Measurements from ENCODE around the gene CYSTM1. TPM values are rescaled to one million over a fixed set of nuclear protein-coding genes. Genes with fewer than 3 reads are reported as not detected.

The CYSTM1 gene
- total RNA-seq, 2 experiments from 2014 or later = 15.8 to 18.5 TPM

GRCh38 chr5:140227046-140227445 lies 52.1 kb downstream of the CYSTM1 start:
- DNase-seq (no peak), ATAC-seq (peak; percentile 27)
- CTCF ChIA-PET = interaction anchor here (0.7 kb wide), 1 partner anchor 20 kb away, joined by 3 read pairs; no protein-coding TSS in a partner anchor
- no peak overlapping the region for H3K27ac Mint-ChIP-seq
- no peak overlapping the region for H3K4me3 Mint-ChIP-seq
- intact Hi-C loops (cut with micrococcal nuclease) = no loop called here
- no peaks in the 10 kb centered on the region for H3K27me3 Mint-ChIP-seq
- POLR2A ChIA-PET = interaction anchor here (1.0 kb wide), 1 partner anchor 10 kb away, joined by 4 read pairs; no protein-coding TSS in a partner anchor
- TF ChIP-seq CTCF (IDR thresholded peaks at IDR 0.05) = no peak
- H3K9me3 Mint-ChIP-seq = no peaks in the 10 kb centered on the region
- peaks cover 6% of the 10 kb centered on the region for H3K4me1 Mint-ChIP-seq (ENCODE audit: low read depth)
- no peaks in the 10 kb centered on the region for H3K36me3 Mint-ChIP-seq (ENCODE audit: low read depth)

GRCh38 chr5:140228364-140228837 lies 53.4 kb downstream of the CYSTM1 start:
- POLR2A ChIA-PET = no interaction called here
- H3K4me3 Mint-ChIP-seq = no peak overlapping the region
- no peaks in the 10 kb centered on the region for H3K36me3 Mint-ChIP-seq (ENCODE audit: low read depth)
- H3K27ac Mint-ChIP-seq = no peak overlapping the region
- H3K9me3 Mint-ChIP-seq = no peaks in the 10 kb centered on the region
- no peak for TF ChIP-seq CTCF (IDR thresholded peaks at IDR 0.05)
- H3K4me1 Mint-ChIP-seq (ENCODE audit: low read depth) = no peaks in the 10 kb centered on the region
- intact Hi-C loops (cut with micrococcal nuclease) = no loop called here
- peaks cover 2% of the 10 kb centered on the region for H3K27me3 Mint-ChIP-seq
- ATAC-seq (no peak), DNase-seq (no peak)
- CTCF ChIA-PET = interaction anchor here (1.0 kb wide), 1 partner anchor 12 kb away, joined by 3 read pairs; no protein-coding TSS in a partner anchor

- ATAC-seq (no peak), DNase-seq (no peak)
- intact Hi-C loops (cut with micrococcal nuclease) = no loop called here
- Mint-ChIP-seq H3K4me1 (ENCODE audit: low read depth) (no peaks in the 10 kb centered on the region), H3K27me3 (peaks cover 2% of the 10 kb centered on the region), H3K9me3 (no peaks in the 10 kb centered on the region), H3K36me3 (ENCODE audit: low read depth) (no peaks in the 10 kb centered on the region), H3K27ac (no peak overlapping the region), H3K4me3 (no peak overlapping the region)
- POLR2A ChIA-PET = interaction anchor here (0.8 kb wide), 1 partner anchor 120 kb away, joined by 3 read pairs; no protein-coding TSS in a partner anchor
- no peak for TF ChIP-seq CTCF (IDR thresholded peaks at IDR 0.05)
- CTCF ChIA-PET = interaction anchor here (1.6 kb wide), 1 partner anchor 122 kb away, joined by 6 read pairs; no protein-coding TSS in a partner anchor
Observed at GRCh38 chr5:140230373-140230772, 55.4 kb downstream of the CYSTM1 start.

- no peaks in the 10 kb centered on the region for H3K36me3 Mint-ChIP-seq (ENCODE audit: low read depth)
- H3K4me3 Mint-ChIP-seq = no peak overlapping the region
- H3K4me1 Mint-ChIP-seq (ENCODE audit: low read depth) = no peaks in the 10 kb centered on the region
- ATAC-seq (no peak), DNase-seq (no peak)
- ChIA-PET POLR2A (no interaction called here), CTCF (interaction anchor here (0.8 to 3.2 kb wide), 3 partner anchors 8 to 120 kb away, joined by 4 to 13 read pairs (median 11); no protein-coding TSS in a partner anchor)
- no peak for TF ChIP-seq CTCF (IDR thresholded peaks at IDR 0.05)
- no peaks in the 10 kb centered on the region for H3K9me3 Mint-ChIP-seq
- no peak overlapping the region for H3K27ac Mint-ChIP-seq
- peaks cover 2% of the 10 kb centered on the region for H3K27me3 Mint-ChIP-seq
- intact Hi-C loops (cut with micrococcal nuclease) = no loop called here
Observed at GRCh38 chr5:140232731-140233130, 57.7 kb downstream of the CYSTM1 start.

- ChIA-PET POLR2A (no interaction called here), CTCF (interaction anchor here (1.4 to 3.2 kb wide), 4 partner anchors 10 to 138 kb away, joined by 3 to 18 read pairs (median 8); no protein-coding TSS in a partner anchor)
- DNase-seq (no peak), ATAC-seq (peak; percentile 34)
- Mint-ChIP-seq H3K27me3 (peaks cover 2% of the 10 kb centered on the region), H3K4me3 (no peak overlapping the region), H3K9me3 (no peaks in the 10 kb centered on the region), H3K27ac (no peak overlapping the region), H3K4me1 (ENCODE audit: low read depth) (no peaks in the 10 kb centered on the region), H3K36me3 (ENCODE audit: low read depth) (no peaks in the 10 kb centered on the region)
- TF ChIP-seq CTCF (IDR thresholded peaks at IDR 0.05) = no peak
- intact Hi-C loops (cut with micrococcal nuclease) = no loop called here
Observed at GRCh38 chr5:140234377-140234989, 59.5 kb downstream of the CYSTM1 start.
